ENCODE measurements around the gene PRKX. TPM values are rescaled to one million over a fixed set of nuclear protein-coding genes. Genes with fewer than 3 reads are reported as not detected.

The PRKX gene
- total and polyA plus RNA-seq, 2 of the 4 experiments (the other 2 are of a cell fraction) = 7.2 to 14.9 TPM

GRCh38 chrX:3655181-3655580 is 58.3 kb downstream of the PRKX start:
- POLR2A ChIA-PET (ENCODE audit: unreplicated experiment) = no interaction called here
- CTCF ChIA-PET = no interaction called here
- no peak overlapping the region for H3K4me3 ChIP-seq (ENCODE audit: insufficient read depth, low read depth, low read length)
- H3K18ac ChIP-seq (ENCODE audit: low read depth, low read length) = no peak overlapping the region
- intact Hi-C loops (cut with micrococcal nuclease) = loop anchor here (10.0 kb wide), 2 partner anchors 90 to 130 kb away; no protein-coding TSS in a partner anchor
- H3K56ac ChIP-seq (ENCODE audit: extremely low read depth, insufficient read depth, low read length) = no peak overlapping the region
- no peak overlapping the region for H2AFZ ChIP-seq (replicated peaks; ENCODE audit: low read length, poor library complexity)
- H2BK120ac ChIP-seq (ENCODE audit: low read depth, low read length) = no peak overlapping the region
- no peak overlapping the region for H2AK9ac ChIP-seq (replicated peaks; ENCODE audit: low read depth, low read length, poor library complexity)
- in situ Hi-C loops (cut with MboI; ENCODE audit: low sequenced_read_pairs) = loop anchor here (10.0 kb wide), 1 partner anchor 150 kb away; no protein-coding TSS in a partner anchor
- BruUV-seq (replicated peaks) = no TSS peak
- no peak overlapping the region for H2AK5ac ChIP-seq (ENCODE audit: low read depth, low read length)
- no peak overlapping the region for H2BK15ac ChIP-seq (ENCODE audit: low read depth, low read length)
- H3K27me3 ChIP-seq (ENCODE audit: control insufficient read depth, insufficient read depth, low read length) = no peaks in the 10 kb centered on the region
- H3K23ac ChIP-seq (ENCODE audit: low read depth, low read length) = no peak overlapping the region
- H4K5ac ChIP-seq (ENCODE audit: low read depth, low read length) = no peak overlapping the region
- no peaks in the 10 kb centered on the region for H3K9me3 ChIP-seq (ENCODE audit: control insufficient read depth, insufficient read depth, low read length)
- no peaks in the 10 kb centered on the region for H3K79me1 ChIP-seq (ENCODE audit: low read depth in 1 of 2, low read length in 2 of 2)
- no peak overlapping the region for H3K14ac ChIP-seq (replicated peaks; ENCODE audit: low read depth, low read length)
- no peak overlapping the region for H3K4ac ChIP-seq (ENCODE audit: low read depth, low read length)
- H4K91ac ChIP-seq (ENCODE audit: insufficient read depth, low read depth, low read length) = no peak overlapping the region
- no peak overlapping the region for H2BK20ac ChIP-seq (ENCODE audit: low read depth, low read length)
- no peak for TF ChIP-seq RAD21 (IDR thresholded peaks at IDR 0.05; ENCODE audit: low read length)
- TF ChIP-seq CEBPB (IDR thresholded peaks at IDR 0.05; ENCODE audit: low read depth, low read length) = no peak
- no peak for TF ChIP-seq MXI1 (IDR thresholded peaks at IDR 0.05; ENCODE audit: borderline replicate concordance, low read depth, low read length)
- no peak for TF ChIP-seq RCOR1 (IDR thresholded peaks at IDR 0.05; ENCODE audit: insufficient replicate concordance, low read length)
- TF ChIP-seq ELK1 (IDR thresholded peaks at IDR 0.05; ENCODE audit: borderline replicate concordance, low read depth, low read length) = no peak
- TF ChIP-seq NFE2L2 (IDR thresholded peaks at IDR 0.05; ENCODE audit: low read depth, low read length) = no peak
- TF ChIP-seq BHLHE40 (IDR thresholded peaks at IDR 0.05; ENCODE audit: low read depth, low read length) = no peak
- TF ChIP-seq USF2 (IDR thresholded peaks at IDR 0.05; ENCODE audit: low read depth, low read length) = no peak
- no peak for TF ChIP-seq RFX5 (IDR thresholded peaks at IDR 0.05; ENCODE audit: low read depth, low read length)
- TF ChIP-seq SMC3 (IDR thresholded peaks at IDR 0.05; ENCODE audit: low read depth, low read length) = no peak
- TF ChIP-seq FOS (IDR thresholded peaks at IDR 0.05; ENCODE audit: low read depth, low read length) = no peak
- no peak for TF ChIP-seq MAZ (IDR thresholded peaks at IDR 0.05; ENCODE audit: borderline replicate concordance, low read depth, low read length)
- no peak for TF ChIP-seq MAFK (IDR thresholded peaks at IDR 0.05; ENCODE audit: low read depth, low read length)
- TF ChIP-seq CTCF (conservative IDR thresholded peaks at IDR 0.05; ENCODE audit: low read depth, low read length) = no peak
- TF ChIP-seq POLR2A (IDR thresholded peaks at IDR 0.05; ENCODE audit: low read depth, low read length) = no peak
- TF ChIP-seq CHD1 (IDR thresholded peaks at IDR 0.05; ENCODE audit: low read depth, low read length) = no peak
- ATAC-seq (ENCODE audit: low read depth) (no peak), DNase-seq (no peak)
- WGBS, 2 experiments (ENCODE audit: extremely low coverage in 2 of 2, insufficient read length in 1 of 2) = 95% methylated on average over 10 of the region's 19 CpGs; no CpG with 5 or more reads in 1 of the 2 experiments
- no peaks in the 10 kb centered on the region for H4K20me1 ChIP-seq (ENCODE audit: insufficient read depth, low read length)
- no peak overlapping the region for H3K27ac ChIP-seq (ENCODE audit: insufficient read depth, low read length)
- H3K9me1 ChIP-seq (ENCODE audit: insufficient read depth, low read length) = no peaks in the 10 kb centered on the region
- no peak overlapping the region for H4K8ac ChIP-seq (ENCODE audit: low read depth in 2 of 2, low read length in 2 of 2)
- no peak overlapping the region for H3K4me2 ChIP-seq (ENCODE audit: low read depth, low read length)
- peaks cover 12% of the 10 kb centered on the region; the same call in 1 of the 2 replicates for H3K36me3 ChIP-seq (ENCODE audit: control insufficient read depth, insufficient read depth, low read length)
- no peaks in the 10 kb centered on the region for H3K4me1 ChIP-seq (ENCODE audit: control insufficient read depth, insufficient read depth, low read length)
- H2BK5ac ChIP-seq (ENCODE audit: low read depth, low read length, poor library complexity, severe bottlenecking) = no peak overlapping the region
- dilution Hi-C loops (cut with HindIII; ENCODE audit: low sequenced_read_pairs, unreplicated experiment) = no loop called here
- no peak overlapping the region for H3K9ac ChIP-seq (ENCODE audit: low read depth, low read length)
